HG03575 (cell line): ENCODE measurements around the gene CAAP1.
"Not testable (repeated sequence)": the region's sequence is repeated elsewhere in the genome, so short reads cannot be mapped to it uniquely, and the experiment has no call there.

Experiments
- ATAC-seq: cut with Tn5 transposase; IDR thresholded peaks from one replicate; pipeline ENCODE4 v1.9.1; 2021; ENCODE audit not compliant: unreplicated experiment, insufficient number of reproducible peaks, low FRiP score; ENCODE audit errors: extremely low read depth

The CAAP1 gene, protein sequence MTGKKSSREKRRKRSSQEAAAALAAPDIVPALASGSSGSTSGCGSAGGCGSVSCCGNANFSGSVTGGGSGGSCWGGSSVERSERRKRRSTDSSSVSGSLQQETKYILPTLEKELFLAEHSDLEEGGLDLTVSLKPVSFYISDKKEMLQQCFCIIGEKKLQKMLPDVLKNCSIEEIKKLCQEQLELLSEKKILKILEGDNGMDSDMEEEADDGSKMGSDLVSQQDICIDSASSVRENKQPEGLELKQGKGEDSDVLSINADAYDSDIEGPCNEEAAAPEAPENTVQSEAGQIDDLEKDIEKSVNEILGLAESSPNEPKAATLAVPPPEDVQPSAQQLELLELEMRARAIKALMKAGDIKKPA

DNA sequence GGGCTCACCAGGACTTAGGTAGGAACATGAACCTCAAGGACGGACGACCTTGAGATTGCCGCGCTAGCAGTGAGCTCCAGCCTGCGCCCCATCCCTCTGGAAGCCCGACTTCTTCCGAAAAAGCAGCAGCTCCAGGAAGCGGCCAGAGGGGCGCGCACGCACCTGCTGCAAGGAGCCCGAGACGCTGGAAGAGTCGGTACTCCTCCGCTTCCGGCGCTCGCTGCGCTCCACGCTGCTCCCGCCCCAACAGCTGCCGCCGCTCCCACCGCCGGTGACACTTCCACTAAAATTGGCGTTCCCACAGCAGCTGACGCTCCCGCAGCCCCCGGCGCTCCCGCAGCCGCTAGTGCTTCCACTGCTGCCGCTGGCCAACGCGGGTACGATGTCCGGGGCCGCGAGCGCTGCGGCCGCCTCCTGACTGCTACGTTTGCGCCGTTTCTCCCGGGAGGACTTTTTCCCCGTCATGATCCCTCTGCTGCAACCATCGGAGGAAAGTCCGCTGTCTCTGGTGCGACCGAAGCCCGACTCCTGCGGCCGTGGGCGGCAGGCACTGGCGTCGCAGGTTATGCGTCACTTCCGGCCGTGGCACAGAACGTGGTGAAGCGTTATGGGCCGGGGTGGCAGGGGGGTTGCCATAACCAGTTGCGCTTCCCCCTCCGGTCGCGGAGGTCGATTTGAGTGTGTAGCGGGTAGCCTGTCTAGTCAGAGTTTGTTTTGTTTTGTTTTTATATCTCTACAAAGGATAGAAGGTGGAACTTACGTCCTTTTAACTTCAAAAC lies at the start of gene CAAP1:
Gene CAAP1 (minus strand): TSS at position 552 of the 779 bp plus-strand sequence. CDS start 87 bp downstream, at position 465.
- ATAC-seq, result peak; percentile 77

DNA sequence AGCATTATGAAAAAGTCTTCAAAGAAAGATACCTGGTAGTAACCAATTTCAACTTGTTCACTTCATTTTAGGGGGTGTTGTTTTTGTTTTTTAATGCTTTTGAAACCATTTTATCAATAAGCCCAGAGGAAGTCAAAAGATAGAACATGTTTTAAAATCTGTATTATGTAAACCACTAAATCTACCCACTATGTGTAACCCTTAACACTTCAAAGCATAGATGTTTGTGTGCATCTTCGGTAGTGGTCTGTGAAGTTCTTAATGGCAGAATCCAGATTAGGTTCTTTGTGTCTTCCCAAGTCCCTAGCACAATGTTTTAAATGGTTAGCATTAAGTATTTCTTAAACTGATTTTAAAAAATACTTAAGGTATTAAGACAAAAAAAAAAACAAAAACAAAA lies 48.2 kb upstream of the CAAP1 start:
- ATAC-seq, result no peak

DNA sequence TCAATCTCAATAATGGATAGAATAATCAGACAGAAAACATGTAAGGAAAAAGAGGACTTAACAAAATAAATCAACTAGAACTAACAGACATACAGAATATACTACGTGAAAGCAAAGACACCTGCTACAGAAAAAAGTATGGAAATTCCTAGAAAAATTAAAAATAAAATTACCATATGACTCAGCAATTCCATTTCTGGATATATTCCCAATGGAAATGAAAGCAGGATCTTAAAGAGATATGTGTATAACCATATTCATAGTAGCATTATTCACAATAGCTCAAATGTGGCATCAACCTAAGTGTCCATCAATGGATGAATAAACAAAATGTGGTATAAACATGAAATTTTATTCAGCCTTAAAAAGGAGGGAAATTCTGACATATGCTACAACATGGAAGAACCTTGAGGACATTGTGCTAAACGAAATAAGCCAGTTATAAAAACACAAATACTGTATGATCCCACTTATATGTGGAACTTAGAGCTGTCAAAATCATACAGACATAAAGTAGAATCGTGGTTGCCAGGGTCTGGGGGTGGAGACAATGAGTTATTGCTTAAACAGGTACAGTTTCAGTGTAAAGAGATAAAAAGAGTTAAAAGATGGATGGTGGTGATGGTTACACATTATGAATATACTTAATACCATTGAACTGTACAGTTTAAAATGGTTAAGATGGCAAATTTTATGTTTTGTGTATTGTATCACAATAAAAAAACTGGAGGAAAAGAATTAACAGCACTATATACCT lies 47.5 kb upstream of the CAAP1 start:
- no peak for ATAC-seq

DNA sequence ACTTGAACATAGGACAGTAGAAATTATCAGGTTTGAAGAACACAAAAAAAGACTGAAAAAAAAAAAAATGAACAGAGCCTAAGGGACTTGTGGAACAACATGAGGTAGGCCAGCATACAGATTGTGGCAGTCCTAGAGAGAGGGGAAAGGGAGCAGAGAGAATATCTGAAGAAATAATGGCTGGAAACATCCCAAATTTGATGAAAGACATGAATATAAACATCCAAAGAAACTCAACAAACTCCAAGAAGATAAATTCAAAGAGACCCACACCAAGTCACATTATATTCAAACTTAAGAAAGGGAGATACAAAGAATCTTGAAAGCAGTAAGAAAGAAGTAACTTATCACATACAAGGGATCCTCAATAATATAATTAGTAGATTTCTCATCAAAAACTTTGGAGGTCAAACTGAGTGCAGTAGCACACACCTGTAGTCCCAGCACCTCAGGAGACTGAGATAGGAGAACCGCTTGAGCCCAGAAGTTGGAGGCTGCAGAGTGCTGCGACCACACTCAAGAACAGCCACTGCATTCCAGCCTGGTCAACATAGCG lies 45.3 kb upstream of the CAAP1 start:
- no peak for ATAC-seq

DNA sequence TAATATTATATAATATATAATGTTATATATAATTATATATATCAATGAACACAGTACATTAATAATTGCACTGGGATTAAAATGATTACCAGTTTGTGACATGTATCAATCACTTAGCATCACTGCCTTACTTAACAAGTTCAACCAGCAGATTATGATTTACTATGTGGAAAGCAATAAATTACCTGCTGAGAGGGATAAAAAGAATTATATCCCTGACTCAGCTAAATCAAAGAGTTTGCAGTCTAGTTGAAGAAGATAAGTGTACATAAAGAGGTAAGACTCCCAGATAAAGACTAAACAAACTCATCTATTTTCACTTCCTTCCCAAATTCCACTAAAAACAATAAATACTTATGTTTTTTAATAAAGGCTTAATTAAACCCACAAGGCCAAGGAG lies 43.2 kb upstream of the CAAP1 start:
- ATAC-seq, result no peak

DNA sequence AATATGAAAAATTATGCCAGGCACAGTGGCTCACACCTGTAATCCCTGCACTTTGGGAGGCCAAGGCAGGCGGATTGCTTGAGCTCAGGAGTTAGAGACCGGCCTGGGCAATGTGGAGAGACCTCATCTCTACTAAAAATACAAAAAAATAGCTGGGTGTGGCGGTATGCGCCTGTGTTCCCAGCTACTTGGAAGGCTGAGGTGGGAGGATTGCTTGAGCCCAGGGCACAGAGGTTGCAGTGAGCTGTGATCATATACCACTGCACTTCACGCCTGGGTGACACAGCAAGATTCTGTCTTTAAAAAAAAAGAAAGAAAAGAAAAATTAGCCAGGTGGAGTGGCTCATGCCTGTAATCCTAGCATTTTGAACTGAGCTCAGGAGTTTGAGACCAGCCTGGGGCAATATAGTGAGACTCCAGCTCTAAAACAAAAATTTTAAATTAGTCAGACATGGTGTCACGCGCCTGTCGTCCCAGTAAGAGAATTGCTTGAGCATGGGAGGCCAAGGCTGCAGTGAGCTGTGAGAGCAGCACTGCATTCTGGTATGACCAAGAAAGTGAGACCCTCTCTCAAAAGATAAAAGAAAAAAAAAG lies 36.4 kb upstream of the CAAP1 start:
- ATAC-seq, result no peak

DNA sequence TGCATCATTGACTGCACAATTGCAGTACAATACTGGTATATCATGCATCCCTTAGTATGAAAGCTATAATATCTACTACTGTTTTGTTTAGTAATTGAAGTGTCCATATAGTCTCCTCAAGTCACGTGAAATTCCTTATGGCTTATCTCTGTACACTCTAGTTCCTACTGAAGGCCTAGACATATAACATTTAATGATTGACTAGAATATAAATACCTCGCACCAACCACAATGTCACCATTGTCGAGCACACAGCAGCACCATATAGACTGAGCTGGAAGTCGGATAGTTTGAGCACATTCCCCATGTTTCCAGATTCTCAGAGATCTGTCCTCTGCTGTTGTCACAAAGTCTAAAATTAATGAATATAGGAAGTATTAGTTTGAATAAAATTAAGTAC lies 33.0 kb upstream of the CAAP1 start:
- no peak for ATAC-seq

DNA sequence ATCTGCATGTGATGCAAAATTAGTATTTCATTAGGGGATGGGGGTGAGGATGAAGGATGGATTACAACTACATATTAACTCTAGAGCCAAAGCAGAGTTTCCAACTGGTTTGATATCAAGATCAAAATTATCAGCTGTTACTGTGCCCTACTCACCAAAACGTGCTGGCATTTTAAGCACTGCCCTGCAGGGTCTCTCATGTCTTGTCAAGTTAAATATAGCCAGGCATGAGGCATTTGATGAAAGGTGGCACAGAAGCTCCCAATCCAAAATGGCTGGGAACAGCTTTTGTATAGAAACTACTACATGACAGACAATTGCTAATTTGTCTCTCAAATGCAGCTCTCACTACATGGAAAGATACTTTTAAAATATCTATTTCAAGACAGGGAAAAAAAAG lies 27.1 kb upstream of the CAAP1 start:
- ATAC-seq, result no peak

DNA sequence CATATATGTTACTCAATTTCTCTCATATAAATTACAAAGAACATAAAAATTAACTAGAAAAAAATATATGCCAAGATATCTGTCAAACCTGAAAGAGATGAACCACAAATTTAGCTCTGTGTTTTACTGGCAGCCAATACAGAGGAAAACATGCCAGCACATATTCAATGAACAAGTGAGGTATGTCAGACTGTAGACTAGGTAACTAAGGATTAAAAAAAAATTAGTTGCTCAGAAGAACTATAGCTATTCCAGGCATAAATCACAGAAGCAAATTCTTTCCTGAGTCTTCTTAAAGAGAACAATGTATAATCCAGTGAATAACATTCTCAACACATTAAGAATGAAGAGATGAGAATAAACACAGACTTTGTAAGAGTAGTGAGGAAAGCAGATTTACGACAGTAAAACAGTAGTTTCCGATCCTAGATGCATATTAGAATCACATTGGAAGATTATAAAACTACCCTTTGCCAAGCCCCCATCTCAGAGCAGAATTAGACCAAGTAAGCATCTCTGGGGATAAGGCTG lies 20.6 kb upstream of the CAAP1 start:
- no peak for ATAC-seq

DNA sequence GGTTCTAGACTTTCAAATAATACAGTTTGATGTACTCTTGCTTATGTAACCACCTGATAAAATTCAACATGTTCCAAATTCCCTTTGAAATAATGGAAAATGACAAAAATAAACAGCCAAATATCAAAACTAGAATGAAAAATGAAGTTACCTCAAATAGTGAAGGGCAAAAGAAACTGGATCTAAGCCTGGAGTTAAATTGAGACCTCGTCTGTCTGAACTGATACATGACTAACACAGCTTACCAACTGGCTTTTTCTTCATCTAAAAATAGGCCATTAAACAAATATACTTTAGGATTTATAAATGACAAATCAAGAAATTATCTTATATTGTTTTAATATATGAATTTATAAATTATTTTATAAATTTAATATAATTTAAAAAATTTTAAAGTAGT lies 12.1 kb upstream of the CAAP1 start:
- ATAC-seq, result no peak

DNA sequence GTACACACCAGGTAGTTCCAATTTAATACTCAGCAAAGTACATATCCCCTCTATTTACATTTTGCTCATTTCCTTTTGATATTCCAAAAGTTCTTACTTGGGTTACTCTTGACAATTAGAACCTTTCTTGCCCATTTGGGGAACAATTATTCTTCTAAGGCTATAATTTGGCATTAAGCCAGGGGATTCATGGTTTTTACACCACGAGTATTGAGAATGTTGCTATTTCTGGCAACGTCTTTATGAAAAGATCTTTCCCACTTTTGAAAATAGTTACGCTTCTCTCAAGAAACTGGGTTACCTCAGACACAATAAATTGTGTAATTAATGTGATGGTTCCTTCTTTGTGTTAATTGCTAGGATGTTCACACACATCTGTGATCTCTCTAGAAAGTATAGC lies 11.5 kb upstream of the CAAP1 start:
- no peak for ATAC-seq

DNA sequence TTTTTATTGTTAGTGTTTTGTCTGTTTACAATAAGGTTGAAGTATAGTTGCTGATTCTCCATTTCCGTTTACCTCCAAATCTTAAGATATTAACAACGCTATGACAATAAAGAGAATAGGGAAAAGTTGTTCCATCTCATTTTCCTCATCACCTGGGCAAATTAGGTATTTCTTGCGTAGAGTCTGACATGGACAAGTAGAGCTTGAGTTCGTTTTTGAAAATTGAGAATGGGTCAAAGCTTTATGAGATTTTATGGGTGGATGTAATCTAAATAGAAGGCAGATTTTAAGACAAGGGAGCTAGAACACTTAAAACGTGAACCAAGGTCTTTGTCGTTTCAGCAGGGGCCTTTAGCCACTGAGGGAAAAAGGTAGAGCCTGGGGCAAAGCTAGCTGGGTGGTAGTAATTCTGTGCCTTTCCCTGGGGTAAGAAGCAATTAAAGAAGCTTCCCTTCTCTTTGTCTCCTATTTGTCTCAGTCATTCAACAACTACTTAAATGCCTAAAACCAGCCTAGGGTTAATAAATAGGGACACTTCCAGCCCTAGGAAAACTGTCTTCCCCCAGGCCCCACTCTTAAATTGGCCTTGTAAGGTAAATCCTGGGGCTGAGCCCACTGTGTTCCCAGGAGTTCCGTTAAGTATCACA lies 551 bp upstream of the CAAP1 start:
- ATAC-seq, result peak; percentile 2

DNA sequence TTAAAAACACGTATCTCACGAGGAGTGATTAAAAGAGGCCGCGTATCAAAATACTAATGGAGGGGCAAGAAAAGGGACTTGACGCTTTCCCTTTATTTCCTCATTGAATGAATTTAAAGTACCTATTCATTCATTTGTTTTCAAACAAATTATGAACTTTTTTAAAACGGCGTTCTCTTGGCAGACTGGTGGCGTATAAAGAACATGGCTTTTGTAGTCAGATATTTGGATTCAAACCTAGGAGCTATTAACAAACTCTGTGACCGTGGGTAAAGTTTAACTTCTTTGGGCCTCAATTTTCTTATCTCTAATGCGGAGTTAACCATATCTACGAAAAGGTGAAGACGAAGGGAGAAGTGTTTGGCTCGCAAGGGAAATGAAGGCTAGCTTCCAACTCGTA lies 876 bp downstream of the CAAP1 start:
- ATAC-seq, result no peak

DNA sequence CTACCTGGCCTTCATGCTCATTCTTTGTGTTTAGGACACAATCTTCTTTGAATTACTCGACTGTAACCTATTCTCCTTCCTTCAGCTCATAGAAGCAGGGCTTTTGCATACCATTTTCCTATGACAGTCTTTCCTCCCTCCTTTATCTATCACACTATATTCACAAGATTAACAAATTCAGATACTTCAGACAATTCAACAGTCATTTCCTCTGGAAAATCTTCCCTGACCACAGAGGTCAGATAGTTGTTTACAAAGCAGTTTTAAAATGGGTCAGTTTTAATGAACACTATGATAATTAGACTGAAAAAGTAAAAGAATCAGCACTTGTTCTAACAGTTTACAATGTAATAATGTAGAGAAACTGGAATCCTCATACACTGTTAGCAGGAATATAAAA lies 4.3 kb downstream of the CAAP1 start:
- no peak for ATAC-seq

DNA sequence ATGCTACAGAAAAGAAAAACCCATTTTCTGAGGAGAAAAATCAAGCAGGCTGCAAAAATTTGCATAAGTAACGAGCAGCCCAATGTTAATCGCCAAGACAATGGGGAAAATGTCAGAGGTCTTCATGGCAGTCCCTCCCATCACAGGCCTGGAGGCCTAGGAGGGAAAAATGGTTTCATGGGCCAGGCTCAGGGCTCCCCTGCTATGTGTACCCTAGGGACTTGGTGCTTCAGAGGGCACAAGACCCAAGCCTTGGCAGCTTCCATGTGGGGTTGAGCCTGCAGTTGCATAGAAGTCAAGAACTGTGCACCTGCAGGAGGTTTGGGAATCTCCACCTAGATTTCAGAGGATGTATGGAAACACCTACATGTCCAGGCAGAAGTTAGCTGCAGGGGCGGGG lies 10.4 kb downstream of the CAAP1 start:
- no peak for ATAC-seq

DNA sequence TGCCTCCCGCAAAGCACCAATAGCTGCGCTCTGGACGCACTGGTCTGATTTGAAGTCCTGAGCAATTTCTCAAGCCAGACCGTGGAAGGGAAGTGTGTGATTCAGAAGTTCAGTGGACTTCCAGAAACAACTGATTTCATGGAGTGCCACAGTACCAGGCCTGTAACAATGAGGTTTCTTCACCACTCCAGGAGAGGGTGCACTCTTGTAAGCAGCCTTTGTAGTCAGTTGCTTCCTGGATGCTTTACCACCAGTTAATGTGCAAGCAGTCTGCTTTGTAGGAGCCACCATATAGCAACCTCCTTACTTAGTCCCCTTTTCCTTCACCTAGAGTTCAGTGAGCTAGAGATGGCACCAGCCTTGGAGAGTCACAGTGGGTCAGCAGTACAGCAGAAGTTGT lies 12.3 kb downstream of the CAAP1 start:
- no peak for ATAC-seq

DNA sequence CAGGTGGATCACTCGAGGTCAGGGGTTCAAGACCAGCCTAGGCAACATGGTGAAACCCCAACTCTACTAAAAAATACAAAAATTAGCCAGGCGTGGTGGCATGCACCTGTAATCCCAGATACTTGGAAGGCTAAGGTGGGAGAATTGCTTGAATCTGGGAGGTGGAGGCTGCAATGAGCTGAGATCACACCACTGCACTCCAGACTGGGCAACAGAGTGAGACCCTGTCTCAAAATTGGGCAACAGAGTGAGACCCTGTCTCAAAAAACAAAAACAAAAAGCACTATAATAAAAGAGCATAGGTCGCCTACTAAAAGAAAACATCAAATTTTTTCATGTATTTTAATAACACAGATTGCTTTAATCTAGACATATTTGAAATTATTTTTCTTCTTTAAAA lies 17.4 kb downstream of the CAAP1 start:
- ATAC-seq, result not testable (repeated sequence)

DNA sequence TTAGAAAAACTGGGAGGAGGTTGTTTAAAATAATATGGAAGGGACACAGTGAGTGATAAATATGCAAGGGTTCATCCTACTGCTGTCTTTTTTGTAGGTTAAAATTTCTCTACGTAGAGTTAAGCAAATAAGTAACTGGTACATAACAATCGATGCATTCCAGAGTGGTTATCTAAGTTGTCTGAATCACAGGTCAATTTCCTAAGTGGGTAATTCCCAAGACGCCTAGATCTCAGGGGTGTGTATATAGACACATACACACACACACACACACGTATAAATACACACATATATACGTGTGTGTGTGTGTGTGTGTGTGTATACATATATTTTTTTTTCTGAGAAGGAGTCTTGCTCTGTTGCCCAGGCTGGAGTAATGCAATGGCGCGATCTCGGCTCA lies 22.3 kb downstream of the CAAP1 start:
- no peak for ATAC-seq
